Spleen (tissue), 7 donors: ENCODE data around the gene GRB10.

ENCODE experiments used
- CTCF ChIP-seq, 11 experiments: fragments of 200-600 bp in 7 of 11; fragments of 450-650 bp in 4 of 11; sonication (generic) in 4 of 11; IDR thresholded peaks in 8 of 11; conservative IDR thresholded peaks in 3 of 11; 1 replicate in 7 of 11; 2 replicates in 4 of 11; pipeline versions ENCODE4 v1.4.0 to v1.8.0; 2016 to 2021; ENCODE audit warnings: antibody characterized with exemption in 11 of 11, inconsistent platforms in 4 of 11, mild to moderate bottlenecking in 1 of 11
- POLR2A ChIP-seq, 3 donors: fragments of 450-650 bp; IDR thresholded peaks; one replicate each; pipeline ENCODE4 v1.5.1; 2017; ENCODE audit warnings: antibody characterized with exemption in 3 of 3, mild to moderate bottlenecking in 1 of 3
- POLR2AphosphoS5 ChIP-seq, 3 donors: sonication (generic); formaldehyde crosslinking; IDR thresholded peaks; one replicate each; pipeline ENCODE4 v1.5.1; 2017; ENCODE audit warnings: antibody characterized with exemption in 3 of 3
- donor health status: DM: no; HTN: no; CAD: no; lungs with moderate emphysema.
- donor health status: DM: no; HTN: no; CAD: no.
- donor health status: DM: no; HTN: no; CAD: no.

- TF ChIP-seq CTCF (IDR thresholded peaks at IDR 0.05 in 8 of 11, conservative IDR thresholded peaks at IDR 0.05 in 3 of 11) = no peak
- TF ChIP-seq POLR2A (IDR thresholded peaks at IDR 0.05) = no peak
- TF ChIP-seq POLR2AphosphoS5 (IDR thresholded peaks at IDR 0.05) = no peak
Observed at GRCh38 chr7:50684713-50685075, 98.0 kb downstream of the GRB10 start.
